Duodenal mucosa (tissue), 2 donors: ENCODE data around the gene MYCL.
A peak's percentile ranks its signal among the peaks of the same experiment; 100 is the strongest.
"Not testable (repeated sequence)": the region's sequence is repeated elsewhere in the genome, so short reads cannot be mapped to it uniquely, and the experiment has no call there.

Source experiments
- H3K27ac ChIP-seq: one replicate; pipeline ENCODE4 v1.7.0; 2013; ENCODE audit warnings: low read depth, low read length
- H3K27me3 ChIP-seq, 2 donors: one replicate each; pipeline ENCODE4 v1.7.0; 2013; ENCODE audit warnings: low read length in 2 of 2, control low read depth in 1 of 2; ENCODE audit not compliant: insufficient read depth in 2 of 2, control insufficient read depth in 1 of 2
- H3K36me3 ChIP-seq, 2 donors: one replicate each; pipeline ENCODE4 v1.7.0; 2013; ENCODE audit warnings: low read length in 2 of 2, control low read depth in 1 of 2; ENCODE audit not compliant: insufficient read depth in 2 of 2, control insufficient read depth in 1 of 2
- H3K4me1 ChIP-seq, 2 donors: one replicate each; pipeline ENCODE4 v1.7.0; 2013; ENCODE audit warnings: low read length in 2 of 2, control low read depth in 1 of 2; ENCODE audit not compliant: insufficient read depth in 2 of 2, control insufficient read depth in 1 of 2
- H3K4me3 ChIP-seq, 2 donors: one replicate each; pipeline ENCODE4 v1.7.0; 2013; ENCODE audit warnings: low read length in 2 of 2, low read depth in 1 of 2
- H3K9ac ChIP-seq, 2 donors: one replicate each; pipeline ENCODE4 v1.7.0; 2013; ENCODE audit warnings: low read length in 2 of 2, low read depth in 1 of 2
- H3K9me3 ChIP-seq, 2 donors: one replicate each; pipeline ENCODE4 v1.7.0; 2013; ENCODE audit warnings: low read length in 2 of 2, control low read depth in 1 of 2; ENCODE audit not compliant: control insufficient read depth in 1 of 2

MYCL gene

DNA sequence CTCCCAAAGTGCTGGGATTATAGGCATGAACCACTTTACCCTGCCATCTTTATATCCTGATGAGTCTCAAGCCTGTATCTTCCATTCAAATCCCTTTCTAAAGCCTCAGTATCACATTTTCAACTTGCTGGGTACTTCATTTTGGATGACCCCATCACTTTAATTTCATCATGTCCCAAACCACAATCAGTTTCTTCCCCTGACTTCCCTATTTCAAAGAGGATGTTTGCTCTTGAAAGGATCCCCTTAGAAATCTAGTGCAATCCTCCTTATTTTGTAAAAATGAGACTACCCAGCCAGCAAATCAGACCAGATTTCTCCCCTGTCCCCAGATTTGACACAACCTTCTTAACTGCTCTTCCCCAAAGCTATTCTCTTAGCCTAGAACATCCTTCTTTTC, 11.4 kb downstream of the MYCL start:
- H3K27me3 ChIP-seq: peaks cover 0 to 3% of the 10 kb centered on the region in 2 donors
- no peaks in the 10 kb centered on the region for H3K36me3 ChIP-seq
- no peak overlapping the region for H3K9ac ChIP-seq
- no peak overlapping the region for H3K4me3 ChIP-seq
- H3K4me1 ChIP-seq: peaks cover 0 to 16% of the 10 kb centered on the region in 2 donors
- H3K27ac ChIP-seq: no peak overlapping the region
- H3K9me3 ChIP-seq: no peaks in the 10 kb centered on the region

DNA sequence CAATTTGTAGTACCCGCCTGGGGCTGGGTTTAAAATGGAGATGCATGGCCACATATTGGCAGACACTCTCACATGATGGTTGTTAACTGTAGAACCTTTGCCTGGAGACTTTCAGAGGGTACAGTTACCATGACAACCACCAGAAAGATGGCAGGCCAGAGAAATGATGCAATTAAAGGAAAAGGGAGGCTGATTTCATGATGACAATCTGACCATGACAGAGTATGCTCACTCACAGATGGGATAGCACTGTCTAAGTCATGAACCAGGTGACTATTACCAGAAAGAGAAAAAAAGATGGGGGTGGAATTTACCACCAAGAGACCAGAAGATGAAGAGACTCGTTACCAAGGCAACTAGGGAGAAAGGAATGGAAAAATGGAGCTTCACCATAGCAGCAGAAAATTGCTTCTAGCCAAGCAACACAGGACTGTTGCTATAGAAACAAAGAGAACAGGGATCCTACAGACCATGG, 14.9 kb downstream of the MYCL start:
- Histone ChIP-seq H3K4me3 (no peak overlapping the region), H3K27ac (no peak overlapping the region), H3K9ac (no peak overlapping the region), H3K36me3 (no peaks in the 10 kb centered on the region), H3K27me3 (peaks cover 0 to 3% of the 10 kb centered on the region in 2 donors), H3K9me3 (no peaks in the 10 kb centered on the region), H3K4me1 (peaks cover 9 to 10% of the 10 kb centered on the region in 2 donors)

DNA sequence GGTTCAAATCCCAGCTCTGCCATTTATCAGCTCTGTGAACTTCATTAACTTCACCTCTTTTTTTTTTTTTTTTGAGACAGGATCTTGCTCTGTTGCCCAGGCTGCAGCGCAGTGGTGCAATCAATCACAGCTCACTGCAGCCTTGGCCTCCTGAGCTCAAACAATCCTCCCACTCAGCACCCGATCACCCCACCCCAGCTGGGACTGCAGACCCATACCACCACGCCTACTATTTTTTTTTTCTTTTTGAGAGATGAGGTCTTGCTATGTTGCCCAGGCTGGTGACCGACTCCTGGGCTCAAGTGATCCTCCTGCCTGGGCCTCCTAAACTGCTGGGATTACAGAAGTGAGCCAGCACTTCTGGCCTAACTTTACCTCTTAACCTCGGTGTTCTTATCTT, 16.2 kb downstream of the MYCL start:
- Histone ChIP-seq H3K36me3 (no peaks in the 10 kb centered on the region), H3K9ac (no peak overlapping the region), H3K4me1 (peaks cover 10 to 15% of the 10 kb centered on the region in 2 donors), H3K27ac (no peak overlapping the region), H3K27me3 (peaks cover 0 to 3% of the 10 kb centered on the region in 2 donors), H3K9me3 (no peaks in the 10 kb centered on the region), H3K4me3 (no peak overlapping the region)

DNA sequence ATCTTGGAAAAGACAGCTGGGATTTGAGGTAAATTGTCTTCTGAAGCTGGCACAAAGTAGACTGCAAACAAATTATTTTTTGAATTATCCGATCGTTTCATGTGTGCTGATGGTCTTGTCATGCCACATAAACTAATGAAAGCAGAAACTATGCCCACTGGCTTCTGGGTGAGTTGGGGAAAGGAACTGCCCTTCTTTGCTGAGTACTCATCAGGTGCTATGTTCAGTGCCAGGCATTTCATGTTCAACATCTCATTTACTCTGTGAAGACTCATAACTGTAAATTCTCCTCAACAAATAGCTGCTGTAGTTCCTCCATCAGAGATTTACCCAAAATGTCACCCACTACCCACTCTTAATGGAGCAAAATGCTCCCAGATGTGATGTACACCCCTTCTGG, 19.6 kb downstream of the MYCL start:
- Histone ChIP-seq H3K27me3 (no peaks in the 10 kb centered on the region), H3K36me3 (peaks cover 0 to 5% of the 10 kb centered on the region in 2 donors), H3K4me1 (peaks cover 13 to 15% of the 10 kb centered on the region in 2 donors), H3K27ac (no peak overlapping the region), H3K9ac (peak overlapping the region in 1 of 2 donors; percentile 71), H3K9me3 (no peaks in the 10 kb centered on the region), H3K4me3 (peak overlapping the region; percentile 91 to 99)

DNA sequence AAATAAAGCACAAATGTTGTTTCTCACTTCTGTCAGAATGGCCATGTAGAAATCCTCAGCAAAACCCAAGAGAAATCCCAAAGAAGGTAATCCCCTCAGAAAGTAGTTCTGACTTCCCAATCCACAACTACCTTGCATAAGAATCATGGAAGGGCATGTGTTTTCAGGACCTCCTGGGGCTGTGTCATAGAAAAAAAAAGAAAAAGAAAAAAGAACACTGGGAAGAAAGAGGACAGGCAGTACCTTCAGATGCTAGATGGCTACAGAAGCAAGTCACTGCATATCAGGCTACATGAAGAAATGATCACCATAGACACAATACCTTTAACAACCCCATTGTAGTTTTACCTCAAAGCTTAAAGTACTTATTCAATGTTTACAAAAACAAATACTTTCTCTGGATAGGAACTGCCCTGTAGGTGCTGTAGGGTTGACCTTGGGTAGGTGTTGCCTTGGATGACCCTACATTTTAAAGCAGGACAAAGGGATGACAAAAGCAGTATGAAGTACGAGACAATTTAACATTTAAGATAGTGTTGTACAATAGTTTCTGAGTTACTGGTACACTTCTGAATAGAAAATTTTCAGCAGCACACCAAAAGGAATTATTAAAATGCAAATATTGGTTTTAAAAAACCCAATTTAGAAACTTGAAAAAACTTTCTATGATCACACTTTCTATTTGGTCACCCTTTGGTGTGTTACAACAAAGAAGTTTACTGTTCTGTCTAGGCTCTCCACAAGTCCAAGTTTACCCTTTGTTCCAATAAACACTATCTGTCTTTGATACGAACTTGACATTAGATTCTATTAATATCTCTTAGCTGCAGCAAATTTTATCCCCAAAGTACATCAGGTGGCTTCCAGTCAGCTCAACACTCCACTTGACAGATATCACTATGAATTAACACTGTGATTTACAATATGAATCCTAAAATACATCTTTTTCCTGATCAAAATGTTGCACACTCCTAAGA, 23.4 kb downstream of the MYCL start:
- H3K36me3 ChIP-seq: peaks cover 0 to 5% of the 10 kb centered on the region in 2 donors
- peaks cover 13 to 15% of the 10 kb centered on the region in 2 donors for H3K4me1 ChIP-seq
- no peak overlapping the region for H3K4me3 ChIP-seq
- no peak overlapping the region for H3K9ac ChIP-seq
- no peaks in the 10 kb centered on the region for H3K27me3 ChIP-seq
- no peaks in the 10 kb centered on the region for H3K9me3 ChIP-seq
- no peak overlapping the region for H3K27ac ChIP-seq

DNA sequence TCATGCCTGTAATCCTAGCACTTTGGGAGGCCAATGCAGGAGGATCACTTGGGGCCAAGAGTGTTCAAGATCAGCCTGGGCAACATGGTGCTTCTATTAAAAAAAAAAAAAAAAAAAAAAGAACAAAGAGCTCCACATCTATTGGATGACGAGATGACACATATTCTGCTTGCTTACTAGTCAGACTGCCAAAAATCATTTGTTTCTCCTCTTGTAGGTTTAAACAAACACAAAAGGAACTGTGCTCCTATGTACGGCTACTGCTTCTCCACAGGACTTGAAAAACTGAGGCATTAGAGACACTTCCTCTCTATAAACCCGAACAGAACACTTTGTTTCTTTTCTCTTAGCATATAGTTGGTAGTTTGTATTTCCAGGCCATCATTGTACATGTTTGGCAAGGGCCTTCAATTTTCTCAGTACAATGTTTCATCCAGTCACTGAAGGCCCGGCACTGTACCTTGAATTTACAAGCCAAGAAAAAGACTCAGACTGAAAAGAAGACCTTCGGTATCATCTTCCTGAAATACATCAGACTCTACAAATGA, 24.4 kb downstream of the MYCL start:
- Histone ChIP-seq H3K27me3 (no peaks in the 10 kb centered on the region), H3K4me1 (peaks cover 10% of the 10 kb centered on the region in 2 donors), H3K36me3 (peaks cover 0 to 5% of the 10 kb centered on the region in 2 donors), H3K9me3 (no peaks in the 10 kb centered on the region), H3K9ac (no peak overlapping the region), H3K4me3 (no peak overlapping the region), H3K27ac (no peak overlapping the region)

DNA sequence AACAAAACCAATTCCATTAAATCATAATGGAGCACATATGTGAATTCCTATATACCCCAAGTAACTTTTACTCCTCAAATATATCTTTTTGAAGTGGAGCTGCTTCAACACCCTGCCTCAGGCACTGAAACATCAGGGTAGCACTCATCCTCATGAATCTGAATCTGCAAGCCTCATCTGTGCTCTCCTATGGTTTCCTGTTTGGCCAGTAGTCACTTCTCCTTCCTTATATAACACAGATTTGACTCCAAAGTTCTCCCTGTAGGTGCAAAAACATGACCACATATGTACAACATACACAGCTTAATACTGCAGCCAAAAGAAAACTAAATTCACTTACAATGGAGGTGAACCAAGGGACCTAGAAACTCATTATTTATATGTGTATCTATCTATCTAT, 25.6 kb downstream of the MYCL start:
- H3K9ac ChIP-seq: no peak overlapping the region
- peaks cover 0 to 5% of the 10 kb centered on the region in 2 donors for H3K36me3 ChIP-seq
- H3K4me1 ChIP-seq: peaks cover 0 to 3% of the 10 kb centered on the region in 2 donors
- no peaks in the 10 kb centered on the region for H3K9me3 ChIP-seq
- H3K27me3 ChIP-seq: no peaks in the 10 kb centered on the region
- no peak overlapping the region for H3K27ac ChIP-seq
- H3K4me3 ChIP-seq: no peak overlapping the region

DNA sequence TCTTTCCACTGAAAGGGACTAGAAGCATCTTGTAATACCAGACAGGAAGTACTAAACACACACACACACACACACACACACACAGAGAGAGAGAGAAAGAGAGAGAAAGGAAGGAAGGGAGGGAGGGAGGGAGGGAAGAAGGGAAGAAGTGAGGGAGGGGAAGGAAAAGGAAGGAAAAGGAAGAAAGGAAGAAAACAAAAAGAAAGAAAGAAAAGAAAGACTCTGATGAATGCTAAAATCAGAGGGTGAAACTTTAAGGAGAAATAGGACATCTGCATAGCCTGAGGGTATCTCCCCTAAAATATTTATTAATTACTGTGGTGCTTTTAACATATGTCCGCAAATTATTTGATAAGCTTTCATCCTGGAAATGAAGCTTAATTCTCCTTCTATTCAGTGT, 29.0 kb downstream of the MYCL start:
- Histone ChIP-seq H3K9me3 (no peaks in the 10 kb centered on the region), H3K4me3 (no peak overlapping the region), H3K27ac (no peak overlapping the region), H3K9ac (no peak overlapping the region), H3K4me1 (no peaks in the 10 kb centered on the region), H3K36me3 (no peaks in the 10 kb centered on the region), H3K27me3 (no peaks in the 10 kb centered on the region)

DNA sequence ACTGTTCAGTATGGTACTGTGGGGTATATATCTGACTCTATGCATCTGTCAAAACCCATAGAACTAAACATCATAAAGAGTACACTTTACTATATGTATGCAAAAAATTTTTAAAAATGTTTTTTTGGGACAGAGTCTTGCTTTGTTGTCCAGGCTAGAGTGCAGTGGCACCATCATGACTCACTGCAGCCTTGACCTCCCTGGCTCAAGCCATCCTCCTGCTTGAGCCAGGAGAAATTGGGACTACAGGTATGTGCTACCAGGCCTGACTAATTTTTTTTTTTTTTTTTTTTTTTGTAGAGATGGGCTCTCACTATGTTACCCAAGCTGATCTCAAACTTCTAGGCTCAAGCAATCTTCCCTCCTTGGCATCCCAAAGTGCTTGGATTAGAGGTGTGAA, 29.9 kb downstream of the MYCL start:
- H3K9me3 ChIP-seq: no peaks in the 10 kb centered on the region
- H3K9ac ChIP-seq: no peak overlapping the region
- H3K27ac ChIP-seq: no peak overlapping the region
- no peak overlapping the region for H3K4me3 ChIP-seq
- H3K4me1 ChIP-seq: no peaks in the 10 kb centered on the region
- no peaks in the 10 kb centered on the region for H3K27me3 ChIP-seq
- H3K36me3 ChIP-seq: no peaks in the 10 kb centered on the region

DNA sequence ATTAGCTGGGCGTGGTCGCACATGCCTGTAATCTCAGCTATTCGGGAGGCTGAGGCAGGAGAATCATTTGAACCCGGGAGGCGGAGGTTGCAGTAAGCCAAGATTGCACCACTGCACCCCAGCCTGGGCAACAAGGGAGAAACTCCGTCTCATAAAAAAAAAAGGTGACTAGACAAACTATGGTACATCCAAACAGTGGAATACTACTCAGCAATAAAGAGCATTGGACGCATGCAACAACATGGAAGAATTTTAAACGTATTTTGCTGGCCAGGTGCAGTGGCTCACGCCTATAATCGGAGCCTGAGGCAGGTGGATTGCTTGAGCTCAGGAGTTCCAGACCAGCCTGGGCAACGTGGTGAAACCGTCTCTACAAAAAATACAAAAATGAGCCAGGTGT, 30.7 kb downstream of the MYCL start:
- not testable (repeated sequence) for H3K27ac ChIP-seq, H3K36me3 ChIP-seq, H3K4me1 ChIP-seq, H3K9me3 ChIP-seq, H3K27me3 ChIP-seq, H3K9ac ChIP-seq, H3K4me3 ChIP-seq
